K562 treated with DMSO at 1 percent for 24 hours (cell line): ENCODE results near the gene B3GALT5. TPM values are rescaled to one million over a fixed set of nuclear protein-coding genes. Genes with fewer than 3 reads are reported as not detected.

ENCODE experiments used
- total RNA-seq: library from RNA; unstranded; fragments of 300-600 nt; gene quantifications from 2 replicates; pipeline ENCODE4 v1.2.3, GENCODE V29; 2022; ENCODE audit warnings: low read depth; ENCODE audit not compliant: insufficient read depth

The B3GALT5 gene
- not detected in 2 replicates for total RNA-seq

GRCh38 chr21:39612233-39613040 is at the start of gene B3GALT5:
TSS of gene B3GALT5 (plus strand) at chr21:39612940. CDS start at chr21:39660560, 47,620 bp downstream.

Other genes starting within 250 kb of the B3GALT5 start
- gene LCA5L, start 167.2 kb upstream of the B3GALT5 start, total RNA-seq = 1.9 and 2.5 TPM in 2 replicates
- gene SH3BGR, start 161.0 kb upstream of the B3GALT5 start, total RNA-seq = 47.8 and 54.9 TPM in 2 replicates
- not detected in 2 replicates for gene IGSF5, start 132.2 kb downstream of the B3GALT5 start, total RNA-seq